CD4-positive, alpha-beta T cell treated with Interleukin-21 for 1 hour (primary cell): ENCODE data around the gene MAN1A2.
"Not testable (repeated sequence)": the region's sequence is repeated elsewhere in the genome, so short reads cannot be mapped to it uniquely, and the experiment has no call there.

ENCODE experiments used
- DNase-seq: peaks from one replicate; pipeline ENCODE4 v3.0.0-alpha.2; 2020

Gene MAN1A2

GRCh38 chr1:117367046-117368025 lies at the start of gene MAN1A2:
TSS of gene MAN1A2 (plus strand) at chr1:117367449. CDS start at chr1:117368184, 735 bp downstream.
- peak; percentile 81 for DNase-seq

GRCh38 chr1:117318011-117318410 lies 49.2 kb upstream of the MAN1A2 start:
- DNase-seq: no peak

GRCh38 chr1:117318426-117318825 lies 48.8 kb upstream of the MAN1A2 start:
- DNase-seq: no peak

GRCh38 chr1:117320515-117320914 lies 46.7 kb upstream of the MAN1A2 start:
- no peak for DNase-seq

GRCh38 chr1:117321680-117322609 lies 45.3 kb upstream of the MAN1A2 start:
- DNase-seq: no peak

- no peak for DNase-seq
These were observed 42.9 kb upstream of the MAN1A2 start for GRCh38 chr1:117324357-117324756.

GRCh38 chr1:117326035-117326434 lies 41.2 kb upstream of the MAN1A2 start:
- not testable (repeated sequence) for DNase-seq

GRCh38 chr1:117327011-117327410 lies 40.2 kb upstream of the MAN1A2 start:
- DNase-seq: no peak

- DNase-seq: no peak
These were observed 31.7 kb upstream of the MAN1A2 start for GRCh38 chr1:117335376-117336086.

- DNase-seq: no peak
These were observed 31.0 kb upstream of the MAN1A2 start for GRCh38 chr1:117336088-117336817.

GRCh38 chr1:117339866-117340700 lies 27.2 kb upstream of the MAN1A2 start:
- DNase-seq: peak; percentile 51

- DNase-seq: no peak
These were observed 26.1 kb upstream of the MAN1A2 start for GRCh38 chr1:117341123-117341522.

- no peak for DNase-seq
These were observed 24.9 kb upstream of the MAN1A2 start for GRCh38 chr1:117342397-117342796.

- DNase-seq: peak; percentile 26
These were observed 20.9 kb upstream of the MAN1A2 start for GRCh38 chr1:117346206-117346928.

GRCh38 chr1:117347907-117348306 lies 19.3 kb upstream of the MAN1A2 start:
- no peak for DNase-seq

GRCh38 chr1:117352695-117353094 lies 14.6 kb upstream of the MAN1A2 start:
- not testable (repeated sequence) for DNase-seq

- DNase-seq: peak; percentile 56
These were observed 9.2 kb upstream of the MAN1A2 start for GRCh38 chr1:117357833-117358603.

GRCh38 chr1:117358604-117358887 lies 8.7 kb upstream of the MAN1A2 start:
- DNase-seq: not testable (repeated sequence)

GRCh38 chr1:117359561-117360289 lies 7.5 kb upstream of the MAN1A2 start:
- no peak for DNase-seq
